GM12872 (cell line): ENCODE results near the gene A1CF.

Experiments used
- CTCF ChIP-seq: IDR thresholded peaks from 3 replicates; pipeline ENCODE4 v1.5.1; 2011; ENCODE audit warnings: low read depth, mild to moderate bottlenecking, low read length, moderate library complexity; ENCODE audit not compliant: insufficient read depth

Gene A1CF

GRCh38 chr10:50832171-50832751 is 53.2 kb downstream of the A1CF start:
- TF ChIP-seq CTCF: no peak

DNA sequence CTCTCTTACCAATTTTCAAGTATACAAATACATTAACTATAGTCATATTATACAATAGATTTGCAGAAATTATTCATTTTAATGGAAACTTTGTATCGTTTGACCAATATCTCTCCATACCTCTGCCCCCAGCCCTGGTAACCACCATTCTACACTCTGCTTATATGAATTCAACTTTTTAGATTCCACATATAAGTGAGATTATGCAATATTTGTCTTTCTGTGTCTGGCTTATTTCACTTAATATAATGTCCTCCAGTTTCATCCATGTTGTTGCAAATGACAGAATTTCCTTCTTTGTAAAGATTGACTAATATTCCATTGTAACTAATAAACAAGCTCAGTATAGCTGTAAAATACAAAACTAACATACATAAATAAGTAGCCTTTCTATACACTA is 55.4 kb downstream of the A1CF start:
- no peak for TF ChIP-seq CTCF

DNA sequence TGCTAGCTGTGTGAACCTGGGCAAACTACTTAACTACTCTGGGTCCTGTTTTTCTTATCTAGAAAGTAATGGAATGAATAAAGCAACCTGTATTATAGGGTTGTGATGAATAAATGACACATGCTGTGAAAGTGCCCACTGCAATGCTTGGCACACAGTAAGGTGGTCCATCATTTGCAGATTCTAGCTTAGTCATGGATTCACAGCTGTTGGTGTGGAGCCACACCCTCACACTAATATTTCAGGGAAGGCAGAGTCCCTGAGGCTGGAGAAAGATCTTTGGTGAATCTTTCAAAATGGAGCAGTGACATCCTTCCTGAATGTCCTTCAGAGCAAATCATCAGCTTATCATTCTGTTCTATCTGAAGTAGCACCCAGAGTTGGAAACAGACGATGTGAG is 60.6 kb downstream of the A1CF start:
- TF ChIP-seq CTCF: no peak

GRCh38 chr10:50823789-50824188 is 61.6 kb downstream of the A1CF start:
- no peak for TF ChIP-seq CTCF

DNA sequence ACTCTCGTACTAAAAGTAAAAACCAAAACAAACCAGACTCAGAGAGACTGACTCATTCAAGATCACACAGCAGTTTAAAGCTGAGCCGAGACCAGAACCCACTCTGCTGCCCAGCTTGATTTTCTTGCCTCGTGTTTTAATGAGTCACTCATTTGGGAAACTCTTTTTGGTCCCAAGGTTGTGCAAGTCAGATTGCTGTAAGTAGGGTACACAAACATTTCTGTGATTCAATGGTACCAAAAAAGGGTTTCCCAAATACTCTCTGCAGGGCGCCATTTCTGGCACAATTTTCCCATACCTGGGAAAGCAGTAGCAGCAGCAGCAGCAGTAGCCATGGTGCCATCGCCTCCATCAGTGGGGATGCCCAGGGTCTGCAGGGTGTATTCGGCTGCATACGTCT is 75.8 kb downstream of the A1CF start:
- TF ChIP-seq CTCF: no peak

DNA sequence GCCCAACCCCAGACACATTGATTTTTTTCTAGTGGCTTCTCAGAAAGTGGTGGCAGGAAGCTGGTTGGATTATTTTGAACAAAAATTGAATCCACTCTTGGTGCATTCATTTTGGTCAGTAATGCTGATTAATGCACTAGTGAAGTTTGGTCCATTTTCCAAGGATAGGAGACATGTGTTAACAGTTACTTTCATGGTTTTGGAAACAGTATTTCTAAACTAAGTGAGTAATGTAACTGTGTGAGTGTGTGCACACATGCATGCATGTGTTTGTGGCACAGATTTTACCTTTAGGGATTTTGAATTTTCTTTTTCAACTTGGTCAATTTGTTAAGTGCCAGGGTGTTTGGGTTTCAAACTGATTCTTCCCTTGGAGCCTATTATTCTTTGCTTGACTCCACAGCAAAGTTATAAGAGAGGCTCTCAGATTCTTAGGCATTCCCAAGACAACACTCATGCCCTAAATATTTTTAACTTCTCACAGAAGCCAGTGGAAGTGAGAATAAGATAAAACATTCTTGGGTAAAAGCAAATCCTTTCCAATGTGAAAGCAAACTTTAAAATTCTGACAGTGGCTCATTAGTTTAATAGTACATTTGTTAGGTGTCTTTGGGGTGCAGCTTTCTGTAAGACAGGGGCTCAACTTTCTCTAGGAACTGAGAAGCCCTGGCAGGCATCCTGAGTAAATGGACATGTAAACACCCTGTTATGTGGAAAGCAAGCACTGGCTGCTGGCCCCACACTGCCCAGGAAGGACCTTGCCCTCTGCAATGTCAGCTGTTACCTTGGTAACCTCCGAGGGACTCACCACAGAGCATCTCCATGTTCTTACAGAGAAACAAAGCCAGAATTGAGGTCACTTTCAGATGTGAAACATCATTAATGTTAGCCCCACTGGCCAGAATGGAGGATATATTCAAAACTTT is 77.3 kb downstream of the A1CF start:
- no peak for TF ChIP-seq CTCF

- TF ChIP-seq CTCF: no peak
Measured at GRCh38 chr10:50805981-50806622, 79.3 kb downstream of the A1CF start.
